OCI-LY3 (cell line): ENCODE data around the gene EMC6.

Experiments used
- H2AFZ ChIP-seq: fragments of 200-600, 300-600 bp; shearing (Covaris generic); 2 replicates; pipeline ENCODE4 v1.6.0; 2014; ENCODE audit warnings: antibody characterized with exemption, low read depth, low read length
- H3K27ac ChIP-seq: fragments of 200-600, 300-600 bp; sonication (generic); 2 replicates; pipeline ENCODE4 v1.5.1; 2014; ENCODE audit warnings: mild to moderate bottlenecking, low read length, moderate library complexity, mixed read lengths
- H3K27me3 ChIP-seq: fragments of 200-600, 300-600 bp; sonication (generic); 2 replicates; pipeline ENCODE4 v1.6.1; 2014; ENCODE audit warnings: low read depth, low read length, mixed read lengths
- H3K36me3 ChIP-seq: fragments of 200-600, 300-600 bp; sonication (generic); replicated peaks from 2 replicates; pipeline ENCODE3; 2014; ENCODE audit warnings: low read depth, low read length, mixed read lengths
- H3K4me1 ChIP-seq: fragments of 300-600, 200-600 bp; sonication (generic); 2 replicates; pipeline ENCODE4 v1.6.1; 2014; ENCODE audit warnings: low read length, mixed read lengths
- H3K4me2 ChIP-seq: fragments of 200-600, 300-600 bp; sonication (generic); 2 replicates; pipeline ENCODE4 v1.6.1; 2014; ENCODE audit warnings: low read length, mixed read lengths
- H3K4me3 ChIP-seq: fragments of 300-600, 200-600 bp; sonication (generic); 2 replicates; pipeline ENCODE4 v1.5.1; 2014; ENCODE audit warnings: antibody characterized with exemption, mild to moderate bottlenecking, low read length, moderate library complexity
- H3K79me2 ChIP-seq: fragments of 300-600, 200-600 bp; shearing (Covaris generic); 2 replicates; pipeline ENCODE4 v1.6.1; 2014; ENCODE audit warnings: mild to moderate bottlenecking, low read length, mixed read lengths
- H3K9ac ChIP-seq: fragments of 300-600, 200-600 bp; shearing (Covaris generic); 2 replicates; pipeline ENCODE4 v1.6.0; 2014; ENCODE audit warnings: mild to moderate bottlenecking, low read length, moderate library complexity
- H3K9me3 ChIP-seq: fragments of 200-600, 300-600 bp; shearing (Covaris generic); 2 replicates; pipeline ENCODE4 v1.6.1; 2014; ENCODE audit warnings: low read length, mixed read lengths; ENCODE audit not compliant: insufficient read depth
- H4K20me1 ChIP-seq: fragments of 200-600, 300-600 bp; sonication (generic); 2 replicates; pipeline ENCODE4 v1.6.1; 2016; ENCODE audit warnings: low read length, mixed read lengths; ENCODE audit not compliant: insufficient read depth
- CTCF ChIP-seq: fragments of 200-600, 300-600 bp; sonication (generic); IDR thresholded peaks from 2 replicates; pipeline ENCODE4 v1.5.1; 2014; ENCODE audit warnings: antibody characterized with exemption, low read length, low read depth
- EZH2phosphoT487 ChIP-seq: fragments of 200-600 bp; shearing (Covaris generic); IDR thresholded peaks from 2 replicates; pipeline ENCODE4 v1.6.1; 2018; ENCODE audit warnings: antibody characterized with exemption, mixed run types, low read depth

Gene EMC6

GRCh38 chr17:3689262-3690093 is 20.9 kb downstream of the EMC6 start:
- H3K27ac ChIP-seq: no peak overlapping the region

GRCh38 chr17:3690094-3690715 is 21.6 kb downstream of the EMC6 start:
- Histone ChIP-seq H4K20me1 (peaks cover 52% of the 10 kb centered on the region), H3K4me2 (no peak overlapping the region), H3K4me1 (peaks cover 42% of the 10 kb centered on the region), H3K27me3 (no peaks in the 10 kb centered on the region), H3K9me3 (no peaks in the 10 kb centered on the region), H3K9ac (no peak overlapping the region), H3K79me2 (peaks cover 43% of the 10 kb centered on the region), H3K4me3 (no peak overlapping the region), H2AFZ (no peak overlapping the region), H3K36me3 (peaks cover 21% of the 10 kb centered on the region), H3K27ac (no peak overlapping the region)
- TF ChIP-seq CTCF: no peak
- TF ChIP-seq EZH2phosphoT487: no peak

More at GRCh38 chr17:3689262-3690093, 20.9 kb downstream of the EMC6 start:
- TF ChIP-seq EZH2phosphoT487: no peak
- no peak for TF ChIP-seq CTCF
- Histone ChIP-seq H2AFZ (no peak overlapping the region), H3K79me2 (peaks cover 36% of the 10 kb centered on the region), H3K9ac (no peak overlapping the region), H3K36me3 (peaks cover 21% of the 10 kb centered on the region), H4K20me1 (peaks cover 52% of the 10 kb centered on the region), H3K4me2 (no peak overlapping the region), H3K27me3 (no peaks in the 10 kb centered on the region), H3K9me3 (no peaks in the 10 kb centered on the region), H3K4me3 (no peak overlapping the region), H3K4me1 (peaks cover 42% of the 10 kb centered on the region)

- no peak for TF ChIP-seq EZH2phosphoT487
- peak; percentile 16 for TF ChIP-seq CTCF
- Histone ChIP-seq H3K4me3 (no peak overlapping the region), H4K20me1 (peaks cover 52% of the 10 kb centered on the region), H3K4me2 (no peak overlapping the region), H3K9me3 (no peaks in the 10 kb centered on the region), H2AFZ (no peak overlapping the region), H3K4me1 (peaks cover 44% of the 10 kb centered on the region), H3K36me3 (peaks cover 21% of the 10 kb centered on the region), H3K79me2 (peaks cover 53% of the 10 kb centered on the region), H3K27ac (no peak overlapping the region), H3K9ac (no peak overlapping the region), H3K27me3 (no peaks in the 10 kb centered on the region)
These were observed 23.0 kb downstream of the EMC6 start for GRCh38 chr17:3691617-3692067.

- Histone ChIP-seq H3K36me3 (peaks cover 21% of the 10 kb centered on the region), H3K9ac (no peak overlapping the region), H3K4me1 (peaks cover 47% of the 10 kb centered on the region), H3K4me3 (no peak overlapping the region), H2AFZ (no peak overlapping the region), H4K20me1 (peaks cover 52% of the 10 kb centered on the region), H3K79me2 (peaks cover 53% of the 10 kb centered on the region), H3K4me2 (peak overlapping the region; percentile 6; the same call in 1 of the 2 replicates), H3K9me3 (no peaks in the 10 kb centered on the region), H3K27ac (no peak overlapping the region), H3K27me3 (no peaks in the 10 kb centered on the region)
- no peak for TF ChIP-seq EZH2phosphoT487
- TF ChIP-seq CTCF: peak; percentile 16; the same call in 1 of the 2 replicates
These were observed 23.7 kb downstream of the EMC6 start for GRCh38 chr17:3692346-3692745.
